OCI-LY3 (cell line): ENCODE measurements around the gene MACO1.

Experiments used
- EZH2phosphoT487 ChIP-seq: fragments of 200-600 bp; shearing (Covaris generic); IDR thresholded peaks from 2 replicates; pipeline ENCODE4 v1.6.1; 2018; ENCODE audit warnings: antibody characterized with exemption, mixed run types, low read depth
- TF ChIP-seq, protein P1 (sequence below): fragments of 200-600, 300-600 bp; sonication (generic); IDR thresholded peaks from 2 replicates; pipeline ENCODE4 v1.5.1; 2014; ENCODE audit warnings: antibody characterized with exemption, low read length, low read depth

DNA sequence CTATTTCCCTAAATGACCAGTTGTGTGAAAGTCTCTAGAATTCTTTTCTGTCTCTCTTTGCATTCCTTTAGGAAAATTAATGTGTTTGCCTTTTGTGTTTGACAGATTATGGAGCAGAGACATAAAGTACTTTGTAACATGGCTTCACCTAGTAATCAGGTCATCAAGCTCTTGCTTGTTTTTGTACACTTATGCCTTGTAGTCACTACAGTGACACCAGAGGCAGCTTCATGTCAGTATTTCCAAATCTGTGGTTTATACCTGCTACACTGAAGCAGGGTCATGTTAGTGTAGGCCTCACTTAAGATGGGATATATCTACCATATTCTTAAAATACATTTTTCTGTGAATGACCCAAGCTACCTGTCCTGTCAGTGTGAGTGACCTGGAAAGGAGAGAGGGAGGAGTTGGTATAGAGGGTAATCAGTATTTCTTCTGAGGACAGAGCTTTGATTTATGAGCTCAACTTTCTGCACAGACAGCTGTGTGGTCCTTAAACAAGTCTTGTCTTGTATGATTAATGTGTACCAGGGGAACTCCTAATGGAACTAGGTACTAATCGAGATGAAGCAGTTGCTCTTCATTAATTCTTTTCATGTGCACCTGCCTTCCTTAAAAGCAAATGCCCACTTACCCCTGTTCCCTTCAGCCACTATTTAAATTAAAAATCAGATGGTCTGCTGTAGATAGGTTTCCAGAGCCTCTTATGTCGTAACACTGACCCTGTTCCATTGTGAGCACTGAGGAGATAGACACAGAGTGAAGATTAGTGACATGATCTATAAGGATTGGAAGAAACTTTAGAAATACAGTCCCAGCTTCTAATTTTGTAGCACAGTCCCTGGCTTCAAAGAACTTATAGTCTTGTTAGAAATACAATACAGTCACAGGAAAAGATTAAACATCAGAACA, 45.7 kb downstream of the MACO1 start:
- TF ChIP-seq EZH2phosphoT487, result no peak
- TF ChIP-seq, protein P1, sequence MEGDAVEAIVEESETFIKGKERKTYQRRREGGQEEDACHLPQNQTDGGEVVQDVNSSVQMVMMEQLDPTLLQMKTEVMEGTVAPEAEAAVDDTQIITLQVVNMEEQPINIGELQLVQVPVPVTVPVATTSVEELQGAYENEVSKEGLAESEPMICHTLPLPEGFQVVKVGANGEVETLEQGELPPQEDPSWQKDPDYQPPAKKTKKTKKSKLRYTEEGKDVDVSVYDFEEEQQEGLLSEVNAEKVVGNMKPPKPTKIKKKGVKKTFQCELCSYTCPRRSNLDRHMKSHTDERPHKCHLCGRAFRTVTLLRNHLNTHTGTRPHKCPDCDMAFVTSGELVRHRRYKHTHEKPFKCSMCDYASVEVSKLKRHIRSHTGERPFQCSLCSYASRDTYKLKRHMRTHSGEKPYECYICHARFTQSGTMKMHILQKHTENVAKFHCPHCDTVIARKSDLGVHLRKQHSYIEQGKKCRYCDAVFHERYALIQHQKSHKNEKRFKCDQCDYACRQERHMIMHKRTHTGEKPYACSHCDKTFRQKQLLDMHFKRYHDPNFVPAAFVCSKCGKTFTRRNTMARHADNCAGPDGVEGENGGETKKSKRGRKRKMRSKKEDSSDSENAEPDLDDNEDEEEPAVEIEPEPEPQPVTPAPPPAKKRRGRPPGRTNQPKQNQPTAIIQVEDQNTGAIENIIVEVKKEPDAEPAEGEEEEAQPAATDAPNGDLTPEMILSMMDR, result no peak
